SK-N-SH (cell line): Measurements from ENCODE around the gene FAM9C. TPM values are rescaled to one million over a fixed set of nuclear protein-coding genes. Genes with fewer than 3 reads are reported as not detected.

Source experiments
- CTCF ChIA-PET: fragments of 300-600, 350-600 bp; formaldehyde crosslinking; extraction: SDS; loops from one replicate; lab custom pipeline; 2021; lab: Yijun Ruan, JAX
- POLR2A ChIA-PET: fragments of 350-600 bp; sonication (Branson Sonifier 250); formaldehyde crosslinking; extraction: SDS; loops from one replicate; lab custom pipeline; 2020; ENCODE audit warnings: antibody characterized with exemption, inconsistent platforms; lab: Yijun Ruan, JAX
- DNase-seq: peaks from one replicate; pipeline ENCODE4 v3.0.0; 2012
- H2AFZ ChIP-seq: fragments of 200-600 bp; sonication (generic); 2 replicates; pipeline ENCODE4 v1.8.1; 2016; ENCODE audit warnings: antibody characterized with exemption, mild to moderate bottlenecking, low read depth
- H3F3A ChIP-seq: fragments of 200-600 bp; sonication (generic); replicated peaks from 2 replicates; pipeline ENCODE3; 2016; ENCODE audit warnings: antibody characterized with exemption, mild to moderate bottlenecking; ENCODE audit not compliant: insufficient read depth
- H3K27ac ChIP-seq, 2 experiments: fragments of 200-500 bp in 1 of 2; fragments of 200-600 bp in 1 of 2; sonication (Bioruptor generic) in 1 of 2; sonication (generic), shearing (Covaris generic) in 1 of 2; 2 replicates each; pipeline versions ENCODE4 v1.5.1 to v1.6.1; 2014 to 2016; ENCODE audit warnings: low read depth in 2 of 2, inconsistent platforms in 1 of 2, low read length in 1 of 2, mild to moderate bottlenecking in 1 of 2, mixed read lengths in 1 of 2
- H3K27me3 ChIP-seq: fragments of 200-600 bp; sonication (generic), shearing (Covaris generic); 2 replicates; pipeline ENCODE4 v1.6.1; 2016; ENCODE audit warnings: mixed run types; ENCODE audit not compliant: insufficient read depth
- H3K36me3 ChIP-seq, 2 experiments: fragments of 200-500 bp in 1 of 2; fragments of 200-600 bp in 1 of 2; sonication (Bioruptor generic) in 1 of 2; sonication (generic) in 1 of 2; replicated peaks in 1 of 2; 2 replicates each; pipeline versions ENCODE3 to v1.5.1; 2014 to 2016; ENCODE audit warnings: low read length in 1 of 2, mild to moderate bottlenecking in 1 of 2; ENCODE audit not compliant: insufficient read depth in 2 of 2, control insufficient read depth in 1 of 2
- H3K4me1 ChIP-seq, 2 experiments: fragments of 200-500 bp in 1 of 2; fragments of 200-600 bp in 1 of 2; sonication (Bioruptor generic) in 1 of 2; sonication (generic), shearing (Covaris generic) in 1 of 2; 2 replicates each; pipeline versions ENCODE4 v1.5.1 to v1.6.1; 2014 to 2016; ENCODE audit warnings: low read depth in 1 of 2, low read length in 1 of 2, mixed run types in 1 of 2; ENCODE audit not compliant: insufficient read depth in 2 of 2, control insufficient read depth in 1 of 2
- H3K4me2 ChIP-seq: fragments of 200-600 bp; sonication (generic), shearing (Covaris generic); 2 replicates; pipeline ENCODE4 v1.6.1; 2017; ENCODE audit warnings: mixed run types
- H3K4me3 ChIP-seq, 2 experiments: fragments of 200-500 bp in 1 of 2; fragments of 200-600 bp in 1 of 2; sonication (Bioruptor generic) in 1 of 2; sonication (generic), shearing (Covaris generic) in 1 of 2; 2 replicates each; pipeline versions ENCODE4 v1.5.1 to v1.8.1; 2014 to 2016; ENCODE audit warnings: low read depth in 2 of 2, inconsistent platforms in 1 of 2, low read length in 1 of 2, mild to moderate bottlenecking in 1 of 2, mixed read lengths in 1 of 2, moderate library complexity in 1 of 2
- H3K79me2 ChIP-seq: fragments of 200-600 bp; sonication (generic); 2 replicates; pipeline ENCODE4 v1.8.1; 2017; ENCODE audit warnings: mild to moderate bottlenecking; ENCODE audit not compliant: insufficient read depth
- H3K9ac ChIP-seq: fragments of 200-600 bp; sonication (generic); 2 replicates; pipeline ENCODE4 v1.6.1; 2017; ENCODE audit warnings: mixed run types
- H3K9me2 ChIP-seq: fragments of 200-600 bp; sonication (generic); 2 replicates; pipeline ENCODE4 v1.6.1; 2017; ENCODE audit warnings: mixed run types
- H3K9me3 ChIP-seq: fragments of 200-600 bp; sonication (generic); 2 replicates; pipeline ENCODE4 v1.6.1; 2017; ENCODE audit warnings: mixed run types, mild to moderate bottlenecking, moderate library complexity
- H4K20me1 ChIP-seq: fragments of 200-600 bp; sonication (generic); 2 replicates; pipeline ENCODE4 v1.6.1; 2017; ENCODE audit warnings: mild to moderate bottlenecking, mixed run types; ENCODE audit not compliant: insufficient read depth
- CHD2 ChIP-seq: fragments of 150-350 bp; IDR thresholded peaks from 2 replicates; pipeline ENCODE4 v1.6.1; 2018; ENCODE audit warnings: low read length; ENCODE audit not compliant: partially characterized antibody
- ELF1 ChIP-seq: IDR thresholded peaks from 2 replicates; pipeline ENCODE4 v1.4.0; 2012
- EP300 ChIP-seq, 2 experiments: IDR thresholded peaks; 2 replicates each; pipeline versions ENCODE4 v1.4.0 to v1.6.1; 2012; ENCODE audit warnings: borderline replicate concordance in 1 of 2, low read depth in 1 of 2, low read length in 1 of 2
- FOSL2 ChIP-seq: IDR thresholded peaks from 2 replicates; pipeline ENCODE4 v1.4.0; 2012; ENCODE audit warnings: low read depth, mild to moderate bottlenecking, moderate library complexity, borderline replicate concordance
- FOXJ3 ChIP-seq: sonication (generic); formaldehyde crosslinking; IDR thresholded peaks from 2 replicates; pipeline ENCODE4 v1.5.1; 2020; ENCODE audit warnings: mild to moderate bottlenecking, missing genetic modification reagents
- JUND ChIP-seq: IDR thresholded peaks from 2 replicates; pipeline ENCODE4 v1.4.0; 2012
- MEF2A ChIP-seq: IDR thresholded peaks from 2 replicates; pipeline ENCODE4 v1.4.0; 2012; ENCODE audit warnings: low read depth, borderline replicate concordance
- NFIC ChIP-seq: IDR thresholded peaks from 2 replicates; pipeline ENCODE4 v1.4.0; 2012; ENCODE audit warnings: borderline replicate concordance
- TCF12 ChIP-seq: IDR thresholded peaks from 2 replicates; pipeline ENCODE4 v1.4.0; 2012
- TEAD4 ChIP-seq: IDR thresholded peaks from 2 replicates; pipeline ENCODE4 v1.4.0; 2012; ENCODE audit warnings: mild to moderate bottlenecking, borderline replicate concordance; ENCODE audit not compliant: insufficient read depth
- WGBS: methylation state at CpG from one replicate; pipeline ENCODE4 v1.1.6; 2017; ENCODE audit warnings: low lambda C conversion rate; 5-methylcytosine and 5-hydroxymethylcytosine counted together
- polyA plus RNA-seq, 3 experiments: library from polyadenylated mRNA; depleted of rRNA; stranded (reverse); fragments of >200 nt; gene quantifications; 2 replicates each; pipeline ENCODE4 v1.2.3, GENCODE V29; 2012
- TF ChIP-seq, protein P1 (sequence below): IDR thresholded peaks from 2 replicates; pipeline ENCODE4; 2012
- TF ChIP-seq, protein P2 (sequence below): IDR thresholded peaks from 2 replicates; pipeline ENCODE4 v1.4.0; 2012; ENCODE audit warnings: low read depth, borderline replicate concordance

The FAM9C gene
- polyA plus RNA-seq, 1 of the 3 experiments (the other 2 are of a cell fraction) = 2.6 TPM

DNA sequence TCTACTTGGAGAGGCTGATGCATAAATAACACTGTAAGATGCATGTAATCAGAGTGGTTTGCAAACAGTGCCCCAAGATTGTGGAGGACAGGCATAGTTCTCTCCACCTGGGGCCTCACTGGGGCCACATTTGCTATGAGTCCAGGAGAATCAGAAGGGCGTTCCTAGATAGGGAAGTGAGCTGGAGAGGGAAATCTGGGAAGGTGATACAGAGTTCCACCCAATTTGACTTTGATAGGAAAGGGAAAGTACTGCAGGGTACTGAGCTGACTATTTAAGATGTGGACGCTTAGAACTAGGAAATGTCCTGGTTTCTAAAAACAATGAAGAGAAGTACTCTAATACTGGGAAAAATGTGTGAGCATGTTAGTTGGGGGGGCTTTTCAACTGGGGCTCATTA is 33.9 kb downstream of the FAM9C start:
- peaks cover 2 to 41% of the 10 kb centered on the region in 2 experiments; a peak in 3 of 4 replicates for H3K4me1 ChIP-seq
- no peaks in the 10 kb centered on the region for H3K9me2 ChIP-seq
- H3K79me2 ChIP-seq = no peaks in the 10 kb centered on the region
- peak overlapping the region in 1 of 2 experiments; percentile 68; a peak in 1 of 4 replicates for H3K27ac ChIP-seq
- no peak overlapping the region for H3K9ac ChIP-seq
- 54% methylated on average over 2 of the region's 2 CpGs for WGBS
- no peak overlapping the region for H3K4me3 ChIP-seq
- no peaks in the 10 kb centered on the region for H4K20me1 ChIP-seq
- no peak for DNase-seq
- ChIA-PET POLR2A (no interaction called here), CTCF (interaction anchor here (1.1 kb wide), 1 partner anchor 478 kb away, joined by 4 read pairs; no protein-coding TSS in a partner anchor)
- no peaks in the 10 kb centered on the region for H3K27me3 ChIP-seq
- no peak for TF ChIP-seq TCF12
- TF ChIP-seq TEAD4 = no peak
- no peak for TF ChIP-seq FOXJ3 (CRISPR knock-in tag)
- TF ChIP-seq CHD2 = no peak
- TF ChIP-seq, protein P1, sequence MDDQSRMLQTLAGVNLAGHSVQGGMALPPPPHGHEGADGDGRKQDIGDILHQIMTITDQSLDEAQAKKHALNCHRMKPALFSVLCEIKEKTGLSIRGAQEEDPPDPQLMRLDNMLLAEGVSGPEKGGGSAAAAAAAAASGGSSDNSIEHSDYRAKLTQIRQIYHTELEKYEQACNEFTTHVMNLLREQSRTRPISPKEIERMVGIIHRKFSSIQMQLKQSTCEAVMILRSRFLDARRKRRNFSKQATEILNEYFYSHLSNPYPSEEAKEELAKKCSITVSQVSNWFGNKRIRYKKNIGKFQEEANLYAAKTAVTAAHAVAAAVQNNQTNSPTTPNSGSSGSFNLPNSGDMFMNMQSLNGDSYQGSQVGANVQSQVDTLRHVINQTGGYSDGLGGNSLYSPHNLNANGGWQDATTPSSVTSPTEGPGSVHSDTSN = no peak
- no peak for TF ChIP-seq MEF2A
- TF ChIP-seq, protein P2, sequence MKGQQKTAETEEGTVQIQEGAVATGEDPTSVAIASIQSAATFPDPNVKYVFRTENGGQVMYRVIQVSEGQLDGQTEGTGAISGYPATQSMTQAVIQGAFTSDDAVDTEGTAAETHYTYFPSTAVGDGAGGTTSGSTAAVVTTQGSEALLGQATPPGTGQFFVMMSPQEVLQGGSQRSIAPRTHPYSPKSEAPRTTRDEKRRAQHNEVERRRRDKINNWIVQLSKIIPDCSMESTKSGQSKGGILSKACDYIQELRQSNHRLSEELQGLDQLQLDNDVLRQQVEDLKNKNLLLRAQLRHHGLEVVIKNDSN = no peak
- peak overlapping the region; percentile 46; the same call in 1 of the 2 replicates for H3K4me2 ChIP-seq
- no peak overlapping the region for H2AFZ ChIP-seq
- H3K36me3 ChIP-seq = no peaks in the 10 kb centered on the region
- no peaks in the 10 kb centered on the region for H3K9me3 ChIP-seq
- peaks cover 39% of the 10 kb centered on the region for H3F3A ChIP-seq

DNA sequence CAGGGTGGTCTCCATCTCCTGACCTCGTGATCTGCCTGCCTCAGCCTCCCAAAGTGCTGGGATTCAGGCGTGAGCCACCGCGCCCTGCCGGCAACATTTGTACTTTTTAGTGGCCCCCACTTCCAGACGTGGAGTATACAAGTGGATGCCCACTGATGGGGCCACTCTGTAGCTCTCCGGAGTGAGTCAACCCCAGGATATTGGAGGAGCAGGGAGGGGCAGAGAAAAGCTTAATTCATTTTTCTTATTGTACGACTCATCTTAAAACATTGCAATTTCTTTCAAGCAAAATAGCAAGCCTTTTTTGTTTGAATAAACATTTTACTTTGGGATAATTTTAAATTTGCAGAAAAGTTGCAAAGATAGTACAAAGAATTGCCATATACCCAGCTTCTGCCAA is 34.6 kb downstream of the FAM9C start:
- POLR2A ChIA-PET = no interaction called here
- Histone ChIP-seq H3K79me2 (no peaks in the 10 kb centered on the region), H3F3A (peaks cover 39% of the 10 kb centered on the region), H3K9me2 (no peaks in the 10 kb centered on the region), H4K20me1 (no peaks in the 10 kb centered on the region), H3K27ac (peak overlapping the region in 1 of 2 experiments; percentile 68; a peak in 1 of 4 replicates), H3K4me2 (peak overlapping the region; percentile 46; the same call in 1 of the 2 replicates), H3K4me3 (no peak overlapping the region), H3K36me3 (no peaks in the 10 kb centered on the region), H3K9me3 (no peaks in the 10 kb centered on the region), H2AFZ (no peak overlapping the region), H3K4me1 (peaks cover 2 to 39% of the 10 kb centered on the region in 2 experiments; a peak in 3 of 4 replicates), H3K9ac (no peak overlapping the region), H3K27me3 (no peaks in the 10 kb centered on the region)
- CTCF ChIA-PET = interaction anchor here (1.1 kb wide), 1 partner anchor 478 kb away, joined by 4 read pairs; no protein-coding TSS in a partner anchor
- DNase-seq = no peak
- TF ChIP-seq ELF1 (no peak), FOSL2 (peak; percentile 57; the same call in 1 of the 2 replicates), JUND (peak; percentile 34; the same call in 1 of the 2 replicates)
- 39% methylated on average over 8 of the region's 8 CpGs for WGBS

DNA sequence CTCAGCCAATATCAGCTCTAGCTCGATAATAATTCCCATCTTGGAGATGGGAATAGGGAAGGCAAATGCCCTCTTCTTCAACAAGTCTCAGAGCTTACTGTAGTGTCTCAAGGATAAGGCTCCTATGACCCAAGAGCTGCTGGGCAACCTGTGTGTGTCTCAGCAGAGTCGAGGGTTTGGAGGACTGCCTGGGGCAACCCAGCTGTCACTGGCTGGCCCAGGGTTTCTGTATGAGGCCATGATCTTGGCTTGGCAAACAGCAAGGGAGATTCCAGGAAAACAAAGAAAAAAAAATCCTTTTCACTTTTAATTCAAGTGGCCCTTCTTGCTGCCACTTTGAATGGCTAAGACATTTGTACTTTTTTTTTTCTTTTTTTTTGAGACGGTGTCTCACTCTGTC is 35.1 kb downstream of the FAM9C start:
- Histone ChIP-seq H3K27me3 (no peaks in the 10 kb centered on the region), H3K9me2 (no peaks in the 10 kb centered on the region), H3K9me3 (no peaks in the 10 kb centered on the region), H3K4me1 (peaks cover 2 to 35% of the 10 kb centered on the region in 2 experiments; a peak in 3 of 4 replicates), H3K79me2 (no peaks in the 10 kb centered on the region), H3F3A (peaks cover 39% of the 10 kb centered on the region), H3K4me3 (no peak overlapping the region), H3K9ac (no peak overlapping the region), H3K27ac (peak overlapping the region in 1 of 2 experiments; percentile 68; a peak in 1 of 4 replicates), H3K4me2 (0 out of 2 replicates have a peak overlapping the region, but pooled peaks have one; percentile 46), H3K36me3 (no peaks in the 10 kb centered on the region), H2AFZ (no peak overlapping the region), H4K20me1 (no peaks in the 10 kb centered on the region)
- no peak for DNase-seq
- ChIA-PET CTCF (no interaction called here), POLR2A (no interaction called here)
- TF ChIP-seq NFIC (no peak), EP300 (IDR thresholded peaks at IDR 0.05; ENCODE audit: borderline replicate concordance in 1 of 2, low read depth in 1 of 2, low read length in 1 of 2) (no peak)
- TF ChIP-seq, protein P1 = no peak
- TF ChIP-seq, protein P2 = no peak
- 42% methylated on average over 3 of the region's 3 CpGs for WGBS
